Adrenal gland (tissue), 12 donors: ENCODE data around the gene ELF1. TPM values are rescaled to one million over a fixed set of nuclear protein-coding genes. Genes with fewer than 3 reads are reported as not detected.
A peak's percentile ranks its signal among the peaks of the same experiment; 100 is the strongest.

Experiments
- DNase-seq, 7 donors: peaks; one replicate each; pipeline ENCODE4 v3.0.0-alpha.2; 2019 to 2020
- H3K27ac ChIP-seq, 5 donors: fragments of 200-600 bp; sonication (generic) in 4 of 5; 1 replicate in 3 of 5; 2 replicates in 2 of 5; pipeline versions ENCODE4 v1.5.1 to v1.8.0; 2016 to 2020; ENCODE audit warnings: mild to moderate bottlenecking in 1 of 5
- H3K27me3 ChIP-seq: fragments of 200-600 bp; 2 replicates; pipeline ENCODE4 v1.8.0; 2021
- H3K36me3 ChIP-seq, 2 donors: fragments of 200-600 bp; replicated peaks in 1 of 2; 1 replicate in 1 of 2; 2 replicates in 1 of 2; pipeline versions ENCODE4 v1.5.1 to v1.8.0; 2018 to 2022
- H3K4me1 ChIP-seq, 2 donors: fragments of 200-600 bp; replicated peaks in 1 of 2; 1 replicate in 1 of 2; 2 replicates in 1 of 2; pipeline versions ENCODE4 v1.5.1 to v1.8.0; 2018 to 2021
- H3K4me3 ChIP-seq, 4 donors: fragments of 200-600 bp; sonication (generic) in 3 of 4; one replicate each; pipeline ENCODE4 v1.5.1; 2016 to 2018
- H3K9me3 ChIP-seq, 3 donors: fragments of 200-600 bp; sonication (generic) in 1 of 3; replicated peaks in 1 of 3; 1 replicate in 2 of 3; 2 replicates in 1 of 3; pipeline versions ENCODE4 v1.5.1 to v1.8.0; 2016 to 2021
- POLR2A ChIP-seq, 2 donors: fragments of 450-650 bp; IDR thresholded peaks; one replicate each; pipeline ENCODE4 v1.6.1; 2017; ENCODE audit warnings: antibody characterized with exemption in 2 of 2, mild to moderate bottlenecking in 2 of 2, moderate library complexity in 1 of 2
- WGBS, 4 donors: extraction: QIAGEN DNeasy Blood & Tissue Kit in 2 of 4; methylation state at CpG; one replicate each; pipeline versions ENCODE4 v1.1.5 to v1.1.7; 2013 to 2017; 5-methylcytosine and 5-hydroxymethylcytosine counted together
- intact Hi-C, 2 donors: fragments of 100-400 bp; cut with DNase I; formaldehyde crosslinking; loops; one replicate each; pipeline versions ENCODE4 v1.14.1 to v1.15.0; 2022 to 2023
- polyA plus RNA-seq, 3 donors: library from polyadenylated mRNA; stranded (reverse); fragments of 200-250 nt in 2 of 3; fragments of 350-450 nt in 1 of 3; fragmentation: Illumina TruSeq in 1 of 3; extraction: RNeasy Lipid Tissue Mini Kit (QIAGEN cat#74804) in 1 of 3; gene quantifications; one replicate each; pipeline ENCODE4 v1.2.3, GENCODE V29; 2013 to 2014
- total RNA-seq, 9 donors: library from RNA; depleted of rRNA in 4 of 9; stranded (reverse); fragments of >200 nt in 4 of 9; fragments of 120-200 nt in 1 of 9; fragmentation: NEBNext Ultra II Directional in 1 of 9; extraction: Animal tissue kit (Norgen Biotek cat#: 25700) in 1 of 9; gene quantifications; one replicate each; pipeline versions ENCODE4 v1.1.0 to v1.2.4, GENCODE V29; 2013 to 2023
- TF ChIP-seq, protein P1 (sequence below), 6 experiments: fragments of 450-650 bp in 4 of 6; fragments of 200-600 bp in 2 of 6; sonication (generic) in 1 of 6; IDR thresholded peaks; 1 replicate in 5 of 6; 2 replicates in 1 of 6; pipeline versions ENCODE4 v1.5.1 to v1.8.0; 2016 to 2021; ENCODE audit warnings: antibody characterized with exemption in 6 of 6, mild to moderate bottlenecking in 2 of 6, moderate library complexity in 1 of 6
- donor health status: healthy with polysubstance abuse.
- donor health status: Bipolar disorder and iron deficiency.
- donor health status: DM: yes; HTN: yes; CAD: no.
- donor health status: DM: no; HTN: no; CAD: no.
- donor health status: DM: no; HTN: no; CAD: no.
- donor health status: DM: yes; HTN: yes; CAD: no.

The ELF1 gene
- total and polyA plus RNA-seq, 12 donors, result 6.3 to 64.3 (median 51.7) TPM

DNA sequence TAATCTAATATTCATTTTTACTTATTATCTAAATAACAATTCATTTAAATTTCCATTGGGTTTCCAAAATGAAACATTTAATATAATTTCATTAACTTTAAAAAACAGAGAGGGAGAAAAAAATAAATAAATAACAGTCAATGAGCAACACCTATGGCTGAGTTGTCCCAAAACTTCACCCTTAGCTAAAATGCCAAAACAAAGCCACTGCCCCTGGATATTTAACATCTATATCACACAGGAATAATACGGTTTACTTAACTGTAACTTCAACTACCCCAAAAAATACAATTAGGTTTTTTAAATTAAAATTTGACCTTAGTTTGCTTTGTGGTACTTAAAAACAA, 541 bp downstream of the ELF1 start:
- Histone ChIP-seq H3K9me3 (no peaks in the 10 kb centered on the region), H3K27me3 (no peaks in the 10 kb centered on the region), H3K4me1 (peaks cover 9 to 37% of the 10 kb centered on the region in 2 donors), H3K4me3 (peak overlapping the region in 1 of 4 donors; percentile 20), H3K36me3 (no peaks in the 10 kb centered on the region), H3K27ac (peak overlapping the region in 4 of 5 donors; percentile 32 to 73 (median 56))
- 75 to 80% (median 78%) methylated on average over 1 of the region's 1 CpG for WGBS, 4 donors
- intact Hi-C loops, result loop anchor here in 1 of 2 donors (5.0 kb wide), 1 partner anchor 34 kb away; no protein-coding TSS in a partner anchor
- TF ChIP-seq, protein P1, sequence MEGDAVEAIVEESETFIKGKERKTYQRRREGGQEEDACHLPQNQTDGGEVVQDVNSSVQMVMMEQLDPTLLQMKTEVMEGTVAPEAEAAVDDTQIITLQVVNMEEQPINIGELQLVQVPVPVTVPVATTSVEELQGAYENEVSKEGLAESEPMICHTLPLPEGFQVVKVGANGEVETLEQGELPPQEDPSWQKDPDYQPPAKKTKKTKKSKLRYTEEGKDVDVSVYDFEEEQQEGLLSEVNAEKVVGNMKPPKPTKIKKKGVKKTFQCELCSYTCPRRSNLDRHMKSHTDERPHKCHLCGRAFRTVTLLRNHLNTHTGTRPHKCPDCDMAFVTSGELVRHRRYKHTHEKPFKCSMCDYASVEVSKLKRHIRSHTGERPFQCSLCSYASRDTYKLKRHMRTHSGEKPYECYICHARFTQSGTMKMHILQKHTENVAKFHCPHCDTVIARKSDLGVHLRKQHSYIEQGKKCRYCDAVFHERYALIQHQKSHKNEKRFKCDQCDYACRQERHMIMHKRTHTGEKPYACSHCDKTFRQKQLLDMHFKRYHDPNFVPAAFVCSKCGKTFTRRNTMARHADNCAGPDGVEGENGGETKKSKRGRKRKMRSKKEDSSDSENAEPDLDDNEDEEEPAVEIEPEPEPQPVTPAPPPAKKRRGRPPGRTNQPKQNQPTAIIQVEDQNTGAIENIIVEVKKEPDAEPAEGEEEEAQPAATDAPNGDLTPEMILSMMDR (IDR thresholded peaks at IDR 0.05), result no peak
- TF ChIP-seq POLR2A (IDR thresholded peaks at IDR 0.05), result no peak
- DNase-seq, result no peak

DNA sequence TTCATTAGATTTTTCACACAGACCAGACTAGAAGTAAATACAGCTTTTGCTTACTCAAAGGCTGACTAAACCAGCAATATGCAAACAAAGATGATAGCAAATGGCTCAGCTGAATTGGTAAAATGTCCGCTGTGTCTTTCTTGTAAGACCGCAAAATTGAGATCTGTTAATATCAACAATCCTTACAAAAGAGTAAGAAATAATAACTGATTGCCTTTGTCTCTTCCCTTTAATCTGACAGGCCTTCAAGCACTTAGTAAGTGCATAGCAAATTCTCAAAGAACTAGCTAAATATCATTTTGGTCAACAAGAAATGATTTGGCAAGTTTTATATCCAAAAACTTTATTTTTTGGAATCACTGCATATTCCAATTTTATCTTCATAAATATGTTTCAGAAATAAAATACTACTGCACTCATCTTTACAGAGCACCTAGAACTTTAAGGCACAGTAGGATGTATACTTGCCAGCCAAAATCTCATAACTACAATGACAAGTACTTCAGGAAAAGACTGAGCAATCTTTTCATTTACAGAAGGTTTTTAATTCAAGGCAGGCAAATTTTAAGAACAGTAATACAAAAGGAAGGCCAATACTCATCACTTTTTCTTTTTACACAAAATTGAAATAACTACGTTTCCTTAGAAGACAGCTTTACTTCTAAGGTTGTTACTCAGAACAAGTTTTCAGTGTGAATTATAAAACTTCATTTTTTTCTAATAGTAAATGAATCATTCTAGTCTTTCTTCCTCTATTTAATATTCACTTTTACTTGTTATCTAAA, 1.1 kb downstream of the ELF1 start:
- intact Hi-C loops, result loop anchor here in 1 of 2 donors (5.0 kb wide), 1 partner anchor 34 kb away; no protein-coding TSS in a partner anchor
- Histone ChIP-seq H3K4me3 (peak overlapping the region in 1 of 4 donors; percentile 20), H3K9me3 (no peaks in the 10 kb centered on the region), H3K4me1 (peaks cover 9 to 37% of the 10 kb centered on the region in 2 donors), H3K27me3 (no peaks in the 10 kb centered on the region), H3K36me3 (no peaks in the 10 kb centered on the region), H3K27ac (peak overlapping the region in 3 of 5 donors; percentile 32 to 73 (median 46))
- 73 to 84% (median 81%) methylated on average over 3 of the region's 3 CpGs for WGBS, 4 donors
- no peak for DNase-seq
- TF ChIP-seq, protein P1 (IDR thresholded peaks at IDR 0.05), result no peak
- no peak for TF ChIP-seq POLR2A (IDR thresholded peaks at IDR 0.05)

DNA sequence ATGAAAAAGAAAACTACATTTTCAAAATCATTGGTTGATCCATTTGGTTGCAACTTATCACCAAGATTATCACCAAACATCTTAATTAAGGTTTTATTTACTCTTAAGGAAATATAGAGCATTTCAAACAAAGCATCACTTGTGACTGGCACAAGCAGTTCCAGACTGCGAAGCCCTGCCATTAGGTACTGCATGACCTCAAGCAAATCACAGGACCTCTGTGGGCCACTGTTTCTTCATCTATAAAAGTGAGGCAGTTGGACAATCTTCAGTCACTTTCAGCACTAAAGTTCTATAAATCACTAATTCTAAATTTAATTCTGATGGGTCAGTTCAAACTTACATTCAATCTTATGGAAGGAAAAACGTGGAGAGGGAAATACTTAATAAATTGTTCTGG, 2.0 kb downstream of the ELF1 start:
- Histone ChIP-seq H3K27ac (peak overlapping the region in 2 of 5 donors; percentile 21 to 73), H3K9me3 (no peaks in the 10 kb centered on the region), H3K27me3 (no peaks in the 10 kb centered on the region), H3K4me1 (peaks cover 9 to 37% of the 10 kb centered on the region in 2 donors), H3K36me3 (no peaks in the 10 kb centered on the region), H3K4me3 (peak overlapping the region in 1 of 4 donors; percentile 20)
- WGBS, 4 donors, result 71 to 80% (median 74%) methylated on average over 2 of the region's 2 CpGs
- TF ChIP-seq, protein P1 (IDR thresholded peaks at IDR 0.05), result no peak
- no peak for TF ChIP-seq POLR2A (IDR thresholded peaks at IDR 0.05)
- intact Hi-C loops, result loop anchor here in 1 of 2 donors (5.0 kb wide), 1 partner anchor 35 kb away; no protein-coding TSS in a partner anchor
- peak in 2 of 7 donors; percentile 18 to 32 for DNase-seq

GRCh38 chr13:41015920-41016319, 3.2 kb downstream of the ELF1 start:
- no peak overlapping the region for H3K27ac ChIP-seq
- 81 to 85% (median 81%) methylated on average over 6 of the region's 6 CpGs for WGBS, 4 donors

More at GRCh38 chr13:41015920-41016319, 3.2 kb downstream of the ELF1 start:
- no peak for DNase-seq
- peaks cover 9 to 39% of the 10 kb centered on the region in 2 donors for H3K4me1 ChIP-seq
- intact Hi-C loops, result loop anchor here in 1 of 2 donors (5.0 kb wide), 1 partner anchor 36 kb away; no protein-coding TSS in a partner anchor
- no peaks in the 10 kb centered on the region for H3K27me3 ChIP-seq
- H3K9me3 ChIP-seq, result no peaks in the 10 kb centered on the region
- H3K36me3 ChIP-seq, result no peaks in the 10 kb centered on the region
- H3K4me3 ChIP-seq, result no peak overlapping the region
- TF ChIP-seq POLR2A (IDR thresholded peaks at IDR 0.05), result no peak
- TF ChIP-seq, protein P1 (IDR thresholded peaks at IDR 0.05), result no peak
